Parathyroid adenoma (tissue), 2 donors: ENCODE measurements around the gene LRRC8C.

Experiments
- H2AFZ ChIP-seq: fragments of 300-600 bp; sonication (generic); one replicate; pipeline ENCODE4 v1.7.0; 2017; ENCODE audit warnings: antibody characterized with exemption, mild to moderate bottlenecking
- H3K27ac ChIP-seq: fragments of 300-600 bp; sonication (generic); one replicate; pipeline ENCODE4 v1.7.0; 2017
- H3K27me3 ChIP-seq: fragments of 300-600 bp; sonication (generic); one replicate; pipeline ENCODE4 v1.7.0; 2017; ENCODE audit warnings: low read length; ENCODE audit not compliant: control insufficient read depth, insufficient read depth
- H3K36me3 ChIP-seq: fragments of 300-600 bp; sonication (generic); one replicate; pipeline ENCODE4 v1.7.0; 2017; ENCODE audit warnings: low read length; ENCODE audit not compliant: control insufficient read depth, insufficient read depth
- H3K4me1 ChIP-seq: fragments of 300-600 bp; sonication (generic); one replicate; pipeline ENCODE4 v1.7.0; 2017; ENCODE audit warnings: control low read depth
- H3K4me2 ChIP-seq: fragments of 300-600 bp; sonication (generic); one replicate; pipeline ENCODE4 v1.7.0; 2017; ENCODE audit warnings: low read length
- H3K4me3 ChIP-seq: fragments of 300-600 bp; sonication (generic); one replicate; pipeline ENCODE4 v1.7.0; 2017; ENCODE audit warnings: low read depth, low read length
- H3K79me2 ChIP-seq: fragments of 300-600 bp; sonication (generic); one replicate; pipeline ENCODE4 v1.7.0; 2017; ENCODE audit warnings: control low read depth
- H3K9ac ChIP-seq: fragments of 300-600 bp; sonication (generic); one replicate; pipeline ENCODE4 v1.7.0; 2017; ENCODE audit warnings: mild to moderate bottlenecking
- H3K9me3 ChIP-seq: fragments of 300-600 bp; sonication (generic); one replicate; pipeline ENCODE4 v1.7.0; 2017; ENCODE audit warnings: low read length; ENCODE audit not compliant: control insufficient read depth
- CTCF ChIP-seq: fragments of 300-600 bp; sonication (generic); IDR thresholded peaks from one replicate; pipeline ENCODE4 v1.7.0; 2017; ENCODE audit warnings: antibody characterized with exemption, mild to moderate bottlenecking
- donor health status: primary hyperparathyroidism.

Gene LRRC8C

DNA sequence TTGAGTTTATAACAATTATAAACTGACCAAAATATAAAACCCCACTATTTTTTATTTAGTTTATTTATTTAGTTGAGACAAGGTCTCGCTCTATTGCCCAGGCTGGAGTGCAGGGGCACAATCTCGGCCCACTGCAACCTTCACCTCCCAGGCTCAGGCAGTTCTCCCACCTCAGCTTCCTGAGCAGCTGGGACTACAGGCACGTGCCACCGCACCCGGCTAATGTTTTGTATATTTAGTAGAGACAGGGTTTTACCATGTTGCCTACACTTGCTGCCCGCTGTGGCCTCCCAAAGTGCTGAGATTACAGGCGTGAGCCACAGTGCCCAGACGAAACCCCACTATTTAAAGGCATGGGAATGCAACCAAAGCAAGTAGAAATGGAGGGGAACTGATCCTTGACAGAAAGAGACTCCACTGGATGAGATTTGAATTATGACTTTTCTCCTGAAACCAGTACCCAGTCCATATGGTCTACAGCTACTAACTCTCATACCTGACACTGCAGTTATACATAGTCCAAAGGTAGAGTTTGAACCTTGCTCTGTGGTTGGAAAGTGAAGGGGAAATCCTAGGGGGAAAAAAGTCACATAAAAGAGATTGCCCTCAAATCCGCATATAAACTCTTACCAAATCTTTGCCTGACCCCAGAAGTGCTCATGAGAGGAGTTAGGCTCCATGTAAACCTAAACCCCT is 11.3 kb downstream of the LRRC8C start:
- no peak for TF ChIP-seq CTCF
- Histone ChIP-seq H3K9me3 (no peaks in the 10 kb centered on the region), H3K36me3 (no peaks in the 10 kb centered on the region), H3K9ac (no peak overlapping the region), H3K4me1 (no peaks in the 10 kb centered on the region), H3K27ac (no peak overlapping the region), H3K27me3 (no peaks in the 10 kb centered on the region), H3K4me2 (no peak overlapping the region), H3K79me2 (no peaks in the 10 kb centered on the region), H2AFZ (no peak overlapping the region), H3K4me3 (no peak overlapping the region)

DNA sequence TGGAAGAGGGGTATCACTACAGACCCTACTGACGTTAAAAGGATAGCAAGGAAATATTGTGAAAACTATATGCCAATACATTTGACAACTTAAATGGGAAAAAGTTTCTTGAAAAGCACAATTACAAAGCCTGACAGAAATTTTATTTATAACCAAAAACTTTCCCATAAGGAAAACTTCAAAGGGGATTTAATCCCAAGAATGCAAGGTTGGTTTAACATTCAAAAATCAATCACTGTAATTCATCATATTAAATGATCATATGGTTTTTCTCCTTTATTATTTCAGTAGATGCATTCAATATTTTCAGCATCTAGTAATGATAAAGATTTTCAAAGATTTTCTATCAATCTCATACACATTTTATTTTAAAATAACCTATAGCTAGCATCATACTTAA is 13.3 kb downstream of the LRRC8C start:
- no peaks in the 10 kb centered on the region for H3K9me3 ChIP-seq
- no peak for TF ChIP-seq CTCF
- no peak overlapping the region for H3K27ac ChIP-seq
- no peak overlapping the region for H3K4me2 ChIP-seq
- H3K4me3 ChIP-seq = no peak overlapping the region
- H3K27me3 ChIP-seq = no peaks in the 10 kb centered on the region
- H3K79me2 ChIP-seq = no peaks in the 10 kb centered on the region
- H3K36me3 ChIP-seq = no peaks in the 10 kb centered on the region
- H2AFZ ChIP-seq = no peak overlapping the region
- no peaks in the 10 kb centered on the region for H3K4me1 ChIP-seq
- no peak overlapping the region for H3K9ac ChIP-seq

DNA sequence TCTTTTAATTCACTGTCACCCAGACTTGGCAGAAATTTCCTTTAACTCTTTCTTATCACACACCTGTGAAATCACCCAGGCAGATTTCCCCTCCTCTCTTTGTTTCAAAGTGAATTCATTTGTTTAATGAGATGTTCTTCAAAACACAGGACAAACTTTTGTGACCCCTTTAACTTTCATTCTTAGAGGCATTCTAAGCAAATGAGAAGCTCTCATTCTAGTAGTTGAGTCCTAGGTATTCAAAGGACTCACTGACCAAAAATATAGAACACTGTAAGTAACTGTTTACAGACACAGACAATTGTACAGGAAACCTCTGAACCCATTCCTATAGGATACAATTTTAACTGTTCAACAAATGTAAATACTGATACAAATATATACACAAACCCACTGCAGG is 16.9 kb downstream of the LRRC8C start:
- Histone ChIP-seq H3K79me2 (no peaks in the 10 kb centered on the region), H3K4me1 (no peaks in the 10 kb centered on the region), H3K27ac (no peak overlapping the region), H3K4me2 (no peak overlapping the region), H3K4me3 (no peak overlapping the region), H2AFZ (no peak overlapping the region), H3K9me3 (no peaks in the 10 kb centered on the region), H3K9ac (no peak overlapping the region), H3K36me3 (no peaks in the 10 kb centered on the region), H3K27me3 (no peaks in the 10 kb centered on the region)
- TF ChIP-seq CTCF = no peak

- Histone ChIP-seq H3K27me3 (no peaks in the 10 kb centered on the region), H3K27ac (no peak overlapping the region), H3K4me1 (no peaks in the 10 kb centered on the region), H3K4me2 (no peak overlapping the region), H2AFZ (no peak overlapping the region), H3K79me2 (no peaks in the 10 kb centered on the region), H3K9me3 (no peaks in the 10 kb centered on the region), H3K4me3 (no peak overlapping the region), H3K9ac (no peak overlapping the region), H3K36me3 (no peaks in the 10 kb centered on the region)
- TF ChIP-seq CTCF = no peak
These were observed 19.5 kb downstream of the LRRC8C start for GRCh38 chr1:89652373-89652772.

DNA sequence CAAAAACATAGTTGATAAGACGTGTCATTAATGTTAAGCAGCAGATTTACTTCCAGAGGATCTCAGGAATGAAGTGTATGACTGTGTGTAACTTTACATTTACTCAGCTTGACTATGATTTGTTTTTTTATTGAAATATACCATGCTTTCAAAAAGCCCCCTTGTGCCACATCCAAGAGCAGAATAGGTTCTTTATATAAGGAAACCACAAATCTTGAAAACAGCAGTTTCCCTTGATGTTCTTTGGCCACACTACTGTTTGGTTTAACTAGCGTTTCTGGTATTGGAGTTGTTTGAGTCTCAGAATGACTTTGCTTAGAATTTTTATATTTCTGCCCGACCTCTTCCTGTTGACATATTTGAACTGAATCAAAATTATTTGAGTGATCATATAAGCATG is 25.0 kb downstream of the LRRC8C start:
- no peak overlapping the region for H3K4me2 ChIP-seq
- TF ChIP-seq CTCF = no peak
- no peaks in the 10 kb centered on the region for H3K4me1 ChIP-seq
- no peaks in the 10 kb centered on the region for H3K27me3 ChIP-seq
- H3K9me3 ChIP-seq = no peaks in the 10 kb centered on the region
- no peak overlapping the region for H3K27ac ChIP-seq
- no peaks in the 10 kb centered on the region for H3K36me3 ChIP-seq
- H3K4me3 ChIP-seq = no peak overlapping the region
- no peak overlapping the region for H3K9ac ChIP-seq
- no peak overlapping the region for H2AFZ ChIP-seq
- no peaks in the 10 kb centered on the region for H3K79me2 ChIP-seq
